ENCODE data around the gene PDE2A.
"Not testable (repeated sequence)": the region's sequence is repeated elsewhere in the genome, so short reads cannot be mapped to it uniquely, and the experiment has no call there.

Gene PDE2A

GRCh38 chr11:72573855-72574445 is 100.3 kb downstream of the PDE2A start:
- no peak for DNase-seq

DNA sequence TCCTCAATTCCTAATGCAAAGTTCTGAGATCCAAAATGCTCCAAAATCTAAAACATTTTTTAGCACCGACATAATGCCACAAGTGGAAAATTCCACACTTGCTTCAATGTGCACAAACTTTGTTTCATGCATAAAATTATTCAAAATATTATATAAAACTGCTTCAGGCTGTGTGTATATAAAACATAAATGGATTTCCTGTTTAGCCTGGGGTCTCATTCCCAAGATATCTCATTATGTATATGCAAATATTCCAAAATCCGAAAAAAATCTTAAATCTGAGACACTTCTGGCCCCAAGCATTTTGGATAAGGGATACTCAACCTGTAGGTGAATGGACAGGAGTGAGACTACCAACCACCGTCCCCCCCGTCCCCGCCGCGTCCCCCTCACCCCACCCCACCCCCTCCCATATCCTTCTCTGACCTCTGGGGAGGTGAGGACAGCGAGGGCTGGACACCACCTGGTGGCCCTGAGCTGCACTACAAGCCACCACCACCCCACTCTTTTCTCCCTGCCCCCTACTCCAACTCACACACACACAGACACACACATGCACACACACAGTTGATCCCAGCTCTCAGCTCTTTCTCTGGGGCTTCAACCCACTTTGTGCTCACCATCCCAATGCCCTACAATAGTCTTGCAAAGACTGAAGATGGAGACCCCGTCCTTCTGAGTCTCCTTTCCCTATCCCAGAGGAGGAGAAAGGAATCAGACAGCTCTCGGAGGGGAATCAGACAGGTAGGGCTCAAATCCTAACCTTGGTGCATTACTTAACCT is 101.0 kb downstream of the PDE2A start:
- no peak for DNase-seq

DNA sequence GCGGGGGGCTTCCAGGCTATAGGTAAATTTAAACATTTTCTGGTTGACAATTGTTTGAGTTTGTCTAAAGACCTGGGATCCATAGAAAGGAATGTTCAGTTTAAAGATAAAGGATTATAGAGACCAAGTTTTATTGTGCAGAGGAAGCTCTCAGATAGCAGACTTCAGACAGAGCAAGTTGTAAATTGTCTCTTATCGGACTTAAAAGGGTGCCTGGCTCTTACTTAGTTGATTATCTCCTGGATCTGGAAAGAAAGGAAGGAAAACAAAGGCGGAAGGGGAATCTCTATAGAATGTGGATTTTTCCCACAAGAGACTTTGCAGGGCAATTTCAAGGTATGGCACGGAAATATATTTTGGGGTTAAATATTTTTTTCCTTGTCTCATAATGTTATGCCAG is 101.7 kb downstream of the PDE2A start:
- DNase-seq: not testable (repeated sequence)

DNA sequence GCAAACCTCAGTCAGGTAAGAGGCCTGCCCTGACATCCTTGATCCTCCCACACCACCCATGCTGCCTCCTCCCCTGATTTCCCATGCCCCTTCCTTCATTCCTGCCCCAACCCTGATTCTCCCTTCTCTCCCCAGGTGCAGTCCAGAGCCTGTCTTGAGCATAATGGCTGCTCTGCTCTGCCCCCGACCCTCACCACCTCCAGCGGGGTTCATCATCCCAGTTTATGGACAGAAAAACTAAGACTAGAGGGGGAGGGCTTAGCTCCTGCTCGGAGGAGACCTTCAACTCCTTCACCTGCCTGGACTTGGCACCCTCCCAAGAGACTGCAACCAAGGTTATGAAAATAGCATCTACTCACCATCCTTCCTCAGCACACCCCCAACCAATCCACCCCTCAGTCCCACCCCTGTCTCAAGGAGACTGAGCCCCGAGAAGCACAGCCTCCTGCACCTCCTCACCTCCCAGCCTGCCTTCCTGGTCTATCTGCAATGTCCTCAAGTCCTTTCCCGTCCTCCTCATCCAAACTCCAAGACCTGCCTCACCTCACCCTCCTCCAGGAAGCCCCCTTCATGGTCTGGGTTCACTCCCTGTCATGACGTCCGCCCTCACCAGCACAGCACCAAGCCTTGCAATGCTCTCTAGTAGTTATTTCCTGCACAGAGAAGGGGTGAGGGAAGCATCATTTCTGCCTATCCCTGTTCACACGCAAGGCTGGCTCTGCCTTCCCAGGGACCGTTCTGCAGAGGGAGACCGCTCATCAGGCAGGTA is 103.1 kb downstream of the PDE2A start:
- no peak for DNase-seq

GRCh38 chr11:72569966-72570892 is 104.0 kb downstream of the PDE2A start:
- no peak for DNase-seq

DNA sequence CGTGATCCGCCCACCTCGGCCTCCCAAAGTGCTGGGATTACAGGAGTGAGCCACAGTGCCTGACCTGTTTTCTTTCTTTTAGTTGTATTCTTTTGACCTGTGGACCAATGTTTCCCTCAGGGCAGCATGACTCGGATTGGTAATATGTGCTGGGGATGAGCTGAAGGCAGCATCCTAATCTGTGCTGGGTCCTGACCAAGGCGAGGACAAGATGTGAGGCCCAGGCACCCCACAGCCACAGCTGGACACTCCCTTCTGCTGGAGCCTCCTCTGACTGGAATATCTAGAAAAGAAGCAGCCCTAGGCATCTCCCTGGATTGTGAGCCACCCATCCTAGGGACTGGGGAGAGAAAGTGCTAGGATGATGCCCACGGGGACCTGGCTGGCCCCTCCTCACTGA is 105.4 kb downstream of the PDE2A start:
- DNase-seq: no peak

GRCh38 chr11:72562431-72562830 is 111.8 kb downstream of the PDE2A start:
- DNase-seq: no peak

GRCh38 chr11:72561856-72562255 is 112.4 kb downstream of the PDE2A start:
- no peak for DNase-seq

- not testable (repeated sequence) for DNase-seq
These were observed 113.4 kb downstream of the PDE2A start for GRCh38 chr11:72560864-72561263.

- no peak for DNase-seq
These were observed 117.8 kb downstream of the PDE2A start for GRCh38 chr11:72556433-72556832.

- DNase-seq: not testable (repeated sequence)
These were observed 119.2 kb downstream of the PDE2A start for GRCh38 chr11:72555014-72555522.

- DNase-seq: no peak
These were observed 120.5 kb downstream of the PDE2A start for GRCh38 chr11:72553706-72554105.

GRCh38 chr11:72552399-72552910 is 121.8 kb downstream of the PDE2A start:
- DNase-seq: no peak

DNA sequence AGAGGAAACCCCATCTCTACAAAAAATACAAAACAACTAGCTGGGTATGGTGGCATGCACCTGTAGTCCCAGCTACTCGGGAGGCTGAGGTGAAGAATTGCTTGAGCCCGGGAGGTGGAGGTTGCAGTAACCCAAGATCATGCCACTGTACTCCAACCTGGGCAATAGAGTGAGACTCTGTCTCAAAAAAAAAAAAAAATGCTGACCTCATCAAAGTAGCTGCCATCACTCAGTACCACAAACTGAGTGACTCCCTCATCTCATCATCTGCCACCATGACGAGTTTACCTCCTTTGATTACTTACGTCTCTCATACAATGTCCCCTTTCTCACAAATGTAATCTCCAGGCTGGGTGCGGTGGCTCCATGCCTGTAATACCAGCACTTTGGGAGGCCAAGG is 122.7 kb downstream of the PDE2A start:
- DNase-seq: no peak

- DNase-seq: no peak
These were observed 125.8 kb downstream of the PDE2A start for GRCh38 chr11:72548463-72548862.

- DNase-seq: no peak
These were observed 127.4 kb downstream of the PDE2A start for GRCh38 chr11:72546866-72547265.

- DNase-seq: no peak
These were observed 129.6 kb downstream of the PDE2A start for GRCh38 chr11:72544589-72544988.

- DNase-seq: no peak
These were observed 130.2 kb downstream of the PDE2A start for GRCh38 chr11:72543849-72544542.

DNA sequence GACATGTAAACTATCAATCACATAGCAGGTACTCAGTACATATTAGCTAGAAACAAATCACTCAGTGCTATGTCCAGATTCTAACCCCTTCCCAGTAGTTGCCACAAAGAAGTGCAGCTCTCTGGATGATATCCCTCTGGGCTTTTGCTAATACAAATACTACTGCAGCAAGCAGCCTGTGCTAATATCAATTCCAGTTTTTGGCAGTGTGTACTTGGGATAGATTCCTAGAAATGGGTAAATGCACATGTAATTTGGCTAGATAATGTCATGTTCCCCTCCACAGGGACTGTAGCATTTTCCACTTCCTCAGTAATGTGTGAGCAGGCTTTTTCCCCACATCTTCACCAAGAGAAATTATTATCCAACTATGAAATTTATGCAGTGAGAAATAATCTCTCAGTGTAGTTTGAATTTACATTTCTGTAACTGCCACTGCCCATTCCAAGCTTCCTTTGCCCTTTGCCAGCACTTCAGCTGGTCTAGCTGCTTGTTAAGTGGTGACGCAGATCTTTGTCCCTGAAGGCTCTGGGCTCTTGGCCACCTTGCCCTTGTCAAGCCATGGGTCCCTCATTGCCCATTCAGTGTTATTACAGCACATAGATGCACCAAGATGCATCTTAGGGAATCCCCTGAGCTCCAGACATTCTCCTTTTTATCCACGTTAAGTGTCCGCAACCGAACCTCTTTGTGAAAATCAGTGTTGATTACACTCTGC is 132.8 kb downstream of the PDE2A start:
- no peak for DNase-seq

DNA sequence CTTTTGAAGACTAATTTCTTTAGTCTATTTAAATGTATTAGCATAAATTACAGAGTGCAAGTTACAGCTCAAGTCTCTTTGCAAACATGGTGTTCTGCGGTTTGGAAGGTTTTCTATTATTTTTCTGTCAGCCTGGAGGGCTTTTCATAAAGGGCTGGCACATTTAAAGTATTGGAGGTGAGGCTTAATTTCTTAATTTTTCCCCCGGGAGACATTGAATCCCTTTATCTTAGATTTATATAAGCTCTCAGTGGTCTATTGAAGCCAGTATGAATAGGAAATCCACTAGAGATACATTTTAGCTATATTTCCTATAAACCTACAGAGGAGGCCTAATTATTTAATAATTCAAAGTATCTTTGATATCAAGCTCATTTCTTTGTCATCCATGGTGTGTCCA is 137.2 kb downstream of the PDE2A start:
- no peak for DNase-seq

- no peak for DNase-seq
These were observed 139.1 kb downstream of the PDE2A start for GRCh38 chr11:72535194-72535547.
